ENCODE measurements around the gene RARG. TPM values are rescaled to one million over a fixed set of nuclear protein-coding genes. Genes with fewer than 3 reads are reported as not detected.

The RARG gene
- total RNA-seq, 1 donor from 2014 or later: 0.27 TPM

DNA sequence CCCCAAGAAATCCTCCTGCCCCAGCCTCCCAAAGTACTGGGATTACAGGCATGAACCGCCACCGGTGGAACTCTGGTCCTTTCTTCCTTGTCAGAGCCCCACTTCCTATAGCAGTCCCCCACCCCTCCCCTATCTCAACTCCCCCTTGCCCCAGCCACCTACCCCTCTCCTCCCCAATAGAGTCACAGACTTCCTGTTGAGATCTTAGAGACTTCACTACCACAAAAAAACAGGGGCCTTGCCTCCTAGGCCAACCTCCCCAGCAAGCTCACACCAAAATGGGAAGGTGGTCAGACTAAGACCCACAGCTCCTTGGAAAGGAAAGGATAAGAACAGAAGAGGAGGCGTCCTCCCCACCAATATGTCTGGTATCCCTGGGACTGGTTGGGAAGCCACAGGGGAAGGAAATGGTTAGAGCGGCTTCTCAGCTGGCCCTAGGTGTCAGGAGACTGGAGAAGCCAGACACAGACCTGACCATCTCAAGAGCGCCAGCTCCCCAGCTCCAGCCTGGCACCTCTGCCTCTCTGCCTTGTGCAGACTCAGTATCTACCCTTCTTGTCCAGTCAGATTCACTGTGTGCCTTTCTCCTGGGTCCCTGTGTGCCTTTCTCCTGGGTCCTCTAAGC, 33.4 kb downstream of the RARG start:
- no peak overlapping the region for H3K4me3 Mint-ChIP-seq (ENCODE audit: unreplicated experiment)
- no peaks in the 10 kb centered on the region for H3K4me1 Mint-ChIP-seq (ENCODE audit: low read depth, unreplicated experiment)
- H3K9me3 Mint-ChIP-seq (ENCODE audit: unreplicated experiment): peaks cover 3% of the 10 kb centered on the region
- no peak for DNase-seq
- H3K27me3 Mint-ChIP-seq (ENCODE audit: unreplicated experiment): peaks cover 21% of the 10 kb centered on the region
- H3K36me3 Mint-ChIP-seq (ENCODE audit: unreplicated experiment): no peaks in the 10 kb centered on the region
- H3K27ac Mint-ChIP-seq (ENCODE audit: unreplicated experiment): no peak overlapping the region
- TF ChIP-seq, protein P1, sequence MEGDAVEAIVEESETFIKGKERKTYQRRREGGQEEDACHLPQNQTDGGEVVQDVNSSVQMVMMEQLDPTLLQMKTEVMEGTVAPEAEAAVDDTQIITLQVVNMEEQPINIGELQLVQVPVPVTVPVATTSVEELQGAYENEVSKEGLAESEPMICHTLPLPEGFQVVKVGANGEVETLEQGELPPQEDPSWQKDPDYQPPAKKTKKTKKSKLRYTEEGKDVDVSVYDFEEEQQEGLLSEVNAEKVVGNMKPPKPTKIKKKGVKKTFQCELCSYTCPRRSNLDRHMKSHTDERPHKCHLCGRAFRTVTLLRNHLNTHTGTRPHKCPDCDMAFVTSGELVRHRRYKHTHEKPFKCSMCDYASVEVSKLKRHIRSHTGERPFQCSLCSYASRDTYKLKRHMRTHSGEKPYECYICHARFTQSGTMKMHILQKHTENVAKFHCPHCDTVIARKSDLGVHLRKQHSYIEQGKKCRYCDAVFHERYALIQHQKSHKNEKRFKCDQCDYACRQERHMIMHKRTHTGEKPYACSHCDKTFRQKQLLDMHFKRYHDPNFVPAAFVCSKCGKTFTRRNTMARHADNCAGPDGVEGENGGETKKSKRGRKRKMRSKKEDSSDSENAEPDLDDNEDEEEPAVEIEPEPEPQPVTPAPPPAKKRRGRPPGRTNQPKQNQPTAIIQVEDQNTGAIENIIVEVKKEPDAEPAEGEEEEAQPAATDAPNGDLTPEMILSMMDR (IDR thresholded peaks at IDR 0.05; ENCODE audit: partially characterized antibody, unreplicated experiment): no peak

DNA sequence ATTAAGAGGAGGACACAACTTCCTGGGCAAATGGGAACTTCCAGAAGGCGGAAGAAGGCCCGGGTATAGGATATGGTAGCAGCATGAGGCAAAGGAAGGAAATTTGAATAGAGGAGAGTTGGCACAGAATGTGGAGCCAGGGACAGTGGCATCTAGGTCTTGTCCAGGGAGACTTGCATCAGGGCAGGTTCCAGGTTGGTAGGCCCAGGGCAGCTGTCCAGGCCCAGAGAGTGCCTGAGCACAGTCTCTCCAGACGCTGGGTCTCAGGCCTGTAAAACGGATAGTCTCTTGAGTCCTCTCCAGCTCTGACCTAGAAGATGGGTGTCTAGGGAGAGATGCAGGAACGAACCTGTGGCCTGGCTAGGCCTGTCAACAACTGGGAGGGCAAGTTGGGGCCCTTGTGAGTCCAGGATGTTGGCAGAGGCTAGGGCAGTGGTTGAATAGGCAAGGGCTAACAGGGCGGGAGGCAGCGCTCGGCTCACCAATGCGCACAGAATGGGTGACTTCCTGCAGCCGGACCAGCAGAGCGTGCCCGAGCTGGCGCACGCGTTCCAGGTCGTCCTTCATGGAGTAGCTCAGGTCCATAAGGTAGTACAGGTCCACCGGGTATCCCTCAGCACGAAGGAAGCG, 34.9 kb downstream of the RARG start:
- DNase-seq: no peak
- Mint-ChIP-seq H3K9me3 (ENCODE audit: unreplicated experiment) (peaks cover under 1% of the 10 kb centered on the region), H3K27ac (ENCODE audit: unreplicated experiment) (no peak overlapping the region), H3K27me3 (ENCODE audit: unreplicated experiment) (peaks cover 27% of the 10 kb centered on the region), H3K4me3 (ENCODE audit: unreplicated experiment) (no peak overlapping the region), H3K36me3 (ENCODE audit: unreplicated experiment) (no peaks in the 10 kb centered on the region), H3K4me1 (ENCODE audit: low read depth, unreplicated experiment) (no peaks in the 10 kb centered on the region)
- TF ChIP-seq, protein P1 (IDR thresholded peaks at IDR 0.05; ENCODE audit: partially characterized antibody, unreplicated experiment): no peak

DNA sequence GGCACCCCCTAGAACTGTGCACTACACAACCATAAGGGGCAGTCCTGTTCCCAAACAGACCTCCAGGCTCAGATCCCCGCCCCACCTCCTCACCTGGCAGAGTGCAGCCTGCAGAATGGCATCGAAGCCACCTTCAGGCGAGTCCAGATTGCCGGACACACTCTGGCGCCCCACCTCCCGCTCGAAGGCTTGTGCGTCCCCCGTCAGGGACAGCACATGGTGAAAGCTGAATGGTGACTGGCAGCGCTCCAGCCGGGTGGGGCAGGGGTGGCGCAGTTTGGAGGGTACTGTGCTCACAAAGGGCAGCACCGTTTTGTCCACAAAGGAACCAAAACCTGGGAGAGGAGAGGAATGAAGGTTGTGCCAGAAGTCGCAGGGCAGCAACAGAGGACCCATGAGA, 35.5 kb downstream of the RARG start:
- Mint-ChIP-seq H3K4me1 (ENCODE audit: low read depth, unreplicated experiment) (no peaks in the 10 kb centered on the region), H3K27me3 (ENCODE audit: unreplicated experiment) (peaks cover 27% of the 10 kb centered on the region), H3K9me3 (ENCODE audit: unreplicated experiment) (peaks cover 1% of the 10 kb centered on the region), H3K36me3 (ENCODE audit: unreplicated experiment) (no peaks in the 10 kb centered on the region), H3K4me3 (ENCODE audit: unreplicated experiment) (no peak overlapping the region), H3K27ac (ENCODE audit: unreplicated experiment) (no peak overlapping the region)
- no peak for DNase-seq
- TF ChIP-seq, protein P1 (IDR thresholded peaks at IDR 0.05; ENCODE audit: partially characterized antibody, unreplicated experiment): no peak

DNA sequence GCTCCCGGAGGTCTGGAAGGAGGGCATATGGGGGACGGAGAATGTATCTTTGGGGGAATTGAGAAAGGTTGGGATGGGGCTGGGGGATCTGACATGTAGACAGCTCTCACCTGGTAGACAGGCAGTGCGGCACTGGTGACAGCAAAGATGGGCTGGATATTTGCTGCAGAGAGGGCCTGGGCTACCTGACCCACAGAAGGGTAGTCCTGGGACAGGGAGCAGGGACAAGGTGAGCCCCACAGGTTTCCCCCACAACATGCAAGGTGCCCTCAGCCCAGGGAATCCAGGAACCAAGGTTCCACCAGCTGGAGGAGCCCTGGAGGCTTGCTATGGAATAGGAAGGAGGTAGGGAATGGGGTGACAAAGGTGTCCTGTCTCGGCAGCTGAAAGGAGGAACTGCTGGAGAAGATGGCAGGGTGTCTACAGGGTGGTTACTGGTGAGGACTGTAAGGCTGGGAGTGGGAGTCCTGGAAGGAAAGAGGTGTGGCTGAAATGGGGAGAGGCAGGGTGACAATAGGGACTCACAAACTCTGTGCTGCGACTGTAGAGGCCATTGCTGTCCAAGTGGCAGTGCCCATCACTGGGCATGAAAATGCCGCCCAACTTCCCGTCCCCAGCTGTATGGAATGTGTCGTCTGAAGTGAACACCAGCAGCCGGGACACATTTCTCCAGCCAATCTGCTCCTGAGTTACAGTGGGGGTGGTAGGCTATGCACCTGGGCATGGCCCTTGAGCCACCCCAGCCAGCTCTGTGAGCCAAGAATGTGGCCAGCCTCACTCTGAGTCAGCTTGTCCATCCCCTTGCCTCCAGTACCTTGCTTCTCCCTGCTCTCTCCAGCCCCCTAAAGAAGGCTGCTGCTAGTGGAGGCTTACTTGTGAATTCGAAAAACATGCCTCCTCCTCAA, 36.2 kb downstream of the RARG start:
- DNase-seq: no peak
- Mint-ChIP-seq H3K36me3 (ENCODE audit: unreplicated experiment) (no peaks in the 10 kb centered on the region), H3K27ac (ENCODE audit: unreplicated experiment) (no peak overlapping the region), H3K9me3 (ENCODE audit: unreplicated experiment) (peaks cover 2% of the 10 kb centered on the region), H3K4me1 (ENCODE audit: low read depth, unreplicated experiment) (peaks cover under 1% of the 10 kb centered on the region), H3K4me3 (ENCODE audit: unreplicated experiment) (no peak overlapping the region), H3K27me3 (ENCODE audit: unreplicated experiment) (peaks cover 27% of the 10 kb centered on the region)
- TF ChIP-seq, protein P1 (IDR thresholded peaks at IDR 0.05; ENCODE audit: partially characterized antibody, unreplicated experiment): no peak

Data from glutamatergic neuron (in vitro differentiated cells).